ENCODE measurements around the gene ZNF385D. TPM values are rescaled to one million over a fixed set of nuclear protein-coding genes. Genes with fewer than 3 reads are reported as not detected.

The ZNF385D gene
- total and polyA plus RNA-seq, 11 donors = 1.3 to 19.8 (median 7.9) TPM

DNA sequence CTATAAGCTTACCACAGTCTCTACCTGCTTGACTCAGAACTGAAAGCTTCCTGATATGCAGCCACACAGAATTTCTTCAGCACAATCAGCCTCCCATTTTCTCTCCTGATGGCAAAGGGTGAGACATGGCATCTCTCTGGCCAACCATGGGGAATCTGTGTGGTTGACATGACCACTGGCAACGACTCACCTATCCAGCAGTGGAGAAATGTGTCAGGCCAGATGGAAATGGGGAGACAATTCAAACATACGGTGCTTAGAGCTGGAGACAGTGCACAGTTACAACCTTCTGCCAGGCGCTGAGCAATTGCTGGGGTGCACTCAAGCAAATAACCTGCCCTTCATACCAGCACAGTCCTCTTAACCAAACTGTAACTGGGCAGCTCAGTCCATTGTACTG is 3.6 kb downstream of the ZNF385D start:
- Histone ChIP-seq H3K27ac (peak overlapping the region in 5 of 12 donors; percentile 22 to 41 (median 36)), H3K36me3 (no peaks in the 10 kb centered on the region), H3K4me1 (peaks cover 0 to 65% (median 20%) of the 10 kb centered on the region in 12 donors), H3K4me3 (peak overlapping the region in 6 of 12 donors; percentile 7 to 73 (median 66)), H3K27me3 (no peaks in the 10 kb centered on the region), H3K9me3 (peaks cover 0 to 4% (median 0%) of the 10 kb centered on the region in 12 donors)
- no peak for TF ChIP-seq POLR2A (IDR thresholded peaks at IDR 0.05)
- TF ChIP-seq CTCF (IDR thresholded peaks at IDR 0.05) = no peak
- 62 to 82% (median 76%) methylated on average over 3 of the region's 3 CpGs for WGBS, 4 donors
- intact Hi-C loops (cut with DNase I) = loop anchor here in 2 of 10 donors (5.0 to 10.0 kb wide), 2 partner anchors 125 to 183 kb away; no protein-coding TSS in a partner anchor
- no peak for ATAC-seq
- no peak for DNase-seq

DNA sequence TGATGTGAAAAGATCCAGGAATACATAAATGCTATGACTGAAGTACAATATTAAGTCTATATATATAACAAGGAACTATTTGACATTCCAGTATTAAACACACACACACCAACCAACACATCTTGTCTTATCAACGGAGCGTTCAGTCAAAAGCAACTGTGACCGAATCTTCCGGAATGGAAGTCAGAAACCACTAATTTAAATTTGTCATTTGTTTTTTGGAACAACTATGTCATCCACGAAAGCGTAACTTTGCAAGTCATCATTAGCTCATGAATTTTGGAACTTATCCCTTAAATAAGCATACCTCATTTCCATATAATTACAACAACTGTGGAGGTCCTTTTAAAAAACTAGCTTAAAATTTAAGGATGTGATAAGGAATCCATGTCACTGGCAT is 5.0 kb downstream of the ZNF385D start:
- no peak for ATAC-seq
- 60 to 80% (median 70%) methylated on average over 6 of the region's 6 CpGs for WGBS, 4 donors
- peak overlapping the region in 5 of 12 donors; percentile 4 to 41 (median 19) for H3K27ac ChIP-seq
- H3K9me3 ChIP-seq = peaks cover 0 to 4% (median 0%) of the 10 kb centered on the region in 12 donors
- H3K4me1 ChIP-seq = peaks cover 0 to 57% (median 19%) of the 10 kb centered on the region in 12 donors
- TF ChIP-seq POLR2A (IDR thresholded peaks at IDR 0.05) (no peak), CTCF (IDR thresholded peaks at IDR 0.05) (no peak)
- no peaks in the 10 kb centered on the region for H3K36me3 ChIP-seq
- intact Hi-C loops (cut with DNase I) = loop anchor here in 2 of 10 donors (5.0 to 10.0 kb wide), 2 partner anchors 124 to 181 kb away; no protein-coding TSS in a partner anchor
- DNase-seq = no peak
- H3K4me3 ChIP-seq = peak overlapping the region in 4 of 12 donors; percentile 11 to 72 (median 39)
- H3K27me3 ChIP-seq = no peaks in the 10 kb centered on the region

DNA sequence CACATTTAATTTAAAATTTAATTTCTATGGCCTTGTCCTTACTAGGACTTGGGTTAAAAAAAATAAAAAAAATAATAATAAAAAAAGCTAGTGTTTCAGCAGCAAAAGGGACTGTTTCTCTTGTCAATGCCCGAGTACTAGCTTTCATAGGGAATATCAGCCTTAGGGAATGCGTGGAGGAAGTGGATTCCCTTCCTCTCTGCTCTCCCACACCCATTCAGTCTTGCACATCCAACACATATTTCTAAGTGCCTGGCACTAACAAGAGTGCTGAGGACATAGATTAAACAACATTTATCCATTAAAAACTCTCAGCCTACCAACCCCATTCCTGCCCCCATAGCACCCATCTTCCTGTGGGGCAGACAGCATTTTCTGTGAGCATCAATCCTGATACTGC is 6.2 kb downstream of the ZNF385D start:
- WGBS, 4 donors = 21 to 61% (median 48%) methylated on average over 2 of the region's 2 CpGs
- TF ChIP-seq CTCF (IDR thresholded peaks at IDR 0.05) (no peak), POLR2A (IDR thresholded peaks at IDR 0.05) (no peak)
- Histone ChIP-seq H3K4me3 (peak overlapping the region in 2 of 12 donors; percentile 6 to 72), H3K9me3 (peaks cover 0 to 4% (median 0%) of the 10 kb centered on the region in 12 donors), H3K27me3 (no peaks in the 10 kb centered on the region), H3K4me1 (peaks cover 0 to 57% (median 16%) of the 10 kb centered on the region in 12 donors), H3K27ac (peak overlapping the region in 2 of 12 donors; percentile 18 to 33), H3K36me3 (no peaks in the 10 kb centered on the region)
- intact Hi-C loops (cut with DNase I) = loop anchor here in 2 of 10 donors (5.0 to 10.0 kb wide), 2 partner anchors 122 to 180 kb away; no protein-coding TSS in a partner anchor
- DNase-seq (no peak), ATAC-seq (no peak)

GRCh38 chr3:21738935-21739702 is 11.9 kb downstream of the ZNF385D start:
- ATAC-seq (no peak), DNase-seq (no peak)
- Histone ChIP-seq H3K4me3 (no peak overlapping the region), H3K27ac (no peak overlapping the region), H3K36me3 (no peaks in the 10 kb centered on the region), H3K9me3 (peaks cover 0 to 4% (median 0%) of the 10 kb centered on the region in 12 donors), H3K27me3 (no peaks in the 10 kb centered on the region), H3K4me1 (peaks cover 0 to 12% (median 0%) of the 10 kb centered on the region in 12 donors)
- intact Hi-C loops (cut with DNase I) = no loop called here
- WGBS, 4 donors = 69 to 77% (median 70%) methylated on average over 15 of the region's 15 CpGs
- TF ChIP-seq POLR2A (IDR thresholded peaks at IDR 0.05) (no peak), CTCF (IDR thresholded peaks at IDR 0.05) (no peak)
